Fibroblast of villous mesenchyme (primary cell): ENCODE data around the gene GSTO1. TPM values are rescaled to one million over a fixed set of nuclear protein-coding genes. Genes with fewer than 3 reads are reported as not detected.
A peak's percentile ranks its signal among the peaks of the same experiment; 100 is the strongest.

Experiments
- DNase-seq: peaks from one replicate; pipeline ENCODE4 v3.0.0-alpha.2; 2010; ENCODE audit warnings: low read depth
- H3K4me3 ChIP-seq: 2 replicates; pipeline ENCODE4 v1.5.1; 2011; ENCODE audit warnings: low read depth, mild to moderate bottlenecking, low read length
- total RNA-seq: library from RNA; depleted of rRNA; stranded (reverse); fragments of >200 nt; gene quantifications from 2 replicates; pipeline ENCODE4 v1.2.3, GENCODE V29; 2012
- TF ChIP-seq, protein P1 (sequence below): IDR thresholded peaks from 2 replicates; pipeline ENCODE4 v1.5.1; 2012; ENCODE audit warnings: low read depth, mild to moderate bottlenecking, low read length; ENCODE audit not compliant: insufficient read depth

GSTO1 gene
- total RNA-seq, 1 donor, result 156 TPM

DNA sequence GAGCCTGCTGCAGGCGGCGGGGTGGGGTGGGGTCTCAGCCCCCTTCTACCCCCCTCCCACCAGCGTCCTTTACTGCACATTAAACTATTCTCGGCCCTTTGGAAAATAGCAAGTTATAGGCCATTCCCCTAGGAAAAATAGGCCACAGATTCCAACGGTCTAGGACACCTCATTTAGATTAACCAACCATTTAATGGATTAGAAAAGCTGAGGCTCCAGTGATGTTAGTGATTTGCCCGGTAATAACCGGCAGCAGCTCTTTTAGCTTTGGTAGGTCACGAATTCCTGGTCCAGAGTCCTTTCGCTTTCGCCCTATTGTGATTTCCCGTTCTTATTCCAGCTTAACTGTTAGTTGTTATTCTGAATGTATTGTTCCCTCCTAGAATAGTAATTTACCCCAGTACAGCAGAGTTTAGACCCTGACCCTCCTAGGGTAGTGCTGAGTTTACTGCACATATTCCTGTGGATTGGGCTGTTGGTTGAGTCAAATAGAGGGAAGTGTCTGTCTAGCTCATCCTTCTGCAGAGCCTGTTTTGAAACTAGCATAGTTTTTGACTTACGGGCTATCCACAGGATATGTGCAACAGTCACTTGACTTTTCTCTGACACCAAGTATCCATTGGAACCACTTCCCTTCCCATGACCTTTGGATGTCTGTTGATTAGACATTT lies 754 bp downstream of the GSTO1 start:
- DNase-seq, result peak; percentile 90
- H3K4me3 ChIP-seq, result peak overlapping the region; percentile 82
- TF ChIP-seq, protein P1, sequence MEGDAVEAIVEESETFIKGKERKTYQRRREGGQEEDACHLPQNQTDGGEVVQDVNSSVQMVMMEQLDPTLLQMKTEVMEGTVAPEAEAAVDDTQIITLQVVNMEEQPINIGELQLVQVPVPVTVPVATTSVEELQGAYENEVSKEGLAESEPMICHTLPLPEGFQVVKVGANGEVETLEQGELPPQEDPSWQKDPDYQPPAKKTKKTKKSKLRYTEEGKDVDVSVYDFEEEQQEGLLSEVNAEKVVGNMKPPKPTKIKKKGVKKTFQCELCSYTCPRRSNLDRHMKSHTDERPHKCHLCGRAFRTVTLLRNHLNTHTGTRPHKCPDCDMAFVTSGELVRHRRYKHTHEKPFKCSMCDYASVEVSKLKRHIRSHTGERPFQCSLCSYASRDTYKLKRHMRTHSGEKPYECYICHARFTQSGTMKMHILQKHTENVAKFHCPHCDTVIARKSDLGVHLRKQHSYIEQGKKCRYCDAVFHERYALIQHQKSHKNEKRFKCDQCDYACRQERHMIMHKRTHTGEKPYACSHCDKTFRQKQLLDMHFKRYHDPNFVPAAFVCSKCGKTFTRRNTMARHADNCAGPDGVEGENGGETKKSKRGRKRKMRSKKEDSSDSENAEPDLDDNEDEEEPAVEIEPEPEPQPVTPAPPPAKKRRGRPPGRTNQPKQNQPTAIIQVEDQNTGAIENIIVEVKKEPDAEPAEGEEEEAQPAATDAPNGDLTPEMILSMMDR, result no peak

DNA sequence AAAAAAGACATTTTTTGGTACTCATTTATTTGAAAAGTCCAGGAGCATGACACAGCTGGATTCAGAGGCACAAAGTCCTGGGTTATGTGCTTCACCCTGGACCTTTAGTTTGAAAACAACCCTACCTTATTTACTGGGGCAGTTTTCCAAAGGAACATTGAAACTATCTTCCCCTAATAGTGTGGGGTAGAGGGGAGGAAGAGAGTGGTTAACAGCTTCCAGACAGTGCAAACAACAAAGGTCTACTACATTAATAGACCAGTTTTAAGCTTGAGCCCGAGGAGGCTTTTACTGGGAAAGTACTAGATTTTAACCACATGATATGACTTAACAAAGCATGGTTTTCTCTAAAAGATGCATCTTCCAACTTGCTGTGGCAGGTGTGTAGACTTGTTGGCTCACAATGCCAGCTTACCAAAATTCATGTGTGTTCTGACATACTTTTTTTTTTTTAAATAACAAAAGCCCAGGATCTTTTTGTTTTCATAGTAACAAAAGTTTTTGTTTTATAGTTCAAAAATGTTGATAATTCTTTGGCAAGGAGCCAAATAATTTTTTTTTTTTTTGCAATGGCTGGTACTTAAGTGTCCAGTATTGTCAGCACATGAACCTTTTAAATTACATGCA lies 1.8 kb downstream of the GSTO1 start:
- peak; percentile 32 for DNase-seq
- peak overlapping the region; percentile 82 for H3K4me3 ChIP-seq
- TF ChIP-seq, protein P1, result no peak

DNA sequence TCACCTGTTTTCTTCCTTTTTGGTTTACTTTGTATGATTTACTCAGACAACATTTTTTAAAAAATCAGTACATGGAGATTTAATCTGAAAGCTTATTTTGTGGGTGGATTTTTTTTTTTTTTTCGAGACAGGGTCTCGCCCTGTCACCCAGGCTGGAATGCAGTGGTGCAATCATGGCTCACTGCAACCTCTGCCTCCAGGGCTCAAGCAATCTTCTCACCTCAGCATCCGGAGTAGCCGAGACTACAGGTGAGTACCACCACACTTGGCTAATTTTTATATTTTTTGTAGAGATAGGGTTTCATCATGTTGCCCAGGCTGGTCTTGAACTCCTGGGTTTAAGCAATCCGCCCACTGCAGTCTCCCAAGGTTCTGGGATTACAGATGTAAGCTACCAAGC lies 2.5 kb downstream of the GSTO1 start:
- no peak for DNase-seq
- TF ChIP-seq, protein P1, result no peak
- no peak overlapping the region for H3K4me3 ChIP-seq

DNA sequence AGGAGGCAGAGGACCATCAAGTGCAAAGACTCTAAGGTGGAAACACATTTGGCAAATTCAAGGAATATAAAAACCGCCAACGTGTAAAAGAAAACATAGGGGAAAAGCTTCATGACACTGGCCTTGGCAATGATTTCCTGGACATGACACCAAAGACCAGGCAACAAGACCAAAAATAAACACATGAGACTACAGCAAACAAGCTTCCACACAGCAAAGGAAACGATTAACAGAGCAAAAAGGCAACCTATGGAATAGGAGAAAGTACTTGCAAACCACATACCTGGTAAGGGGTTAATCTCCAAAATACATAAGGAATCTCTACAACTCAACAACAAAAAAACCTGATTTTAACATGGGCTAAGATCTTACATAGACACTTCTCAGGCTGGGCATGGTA lies 3.5 kb downstream of the GSTO1 start:
- TF ChIP-seq, protein P1, result no peak
- DNase-seq, result no peak
- H3K4me3 ChIP-seq, result no peak overlapping the region

DNA sequence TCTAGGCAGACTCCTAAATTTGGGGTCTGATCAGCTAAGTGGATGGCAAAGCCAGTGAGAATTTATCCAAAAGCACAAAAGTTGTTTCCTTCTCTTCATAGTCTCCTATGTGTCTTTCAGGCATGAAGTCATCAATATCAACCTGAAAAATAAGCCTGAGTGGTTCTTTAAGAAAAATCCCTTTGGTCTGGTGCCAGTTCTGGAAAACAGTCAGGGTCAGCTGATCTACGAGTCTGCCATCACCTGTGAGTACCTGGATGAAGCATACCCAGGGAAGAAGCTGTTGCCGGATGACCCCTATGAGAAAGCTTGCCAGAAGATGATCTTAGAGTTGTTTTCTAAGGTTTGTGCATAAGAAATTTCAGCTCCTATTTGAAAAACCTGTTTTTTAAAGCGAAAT lies 4.8 kb downstream of the GSTO1 start:
- H3K4me3 ChIP-seq, result no peak overlapping the region
- no peak for DNase-seq
- TF ChIP-seq, protein P1, result no peak

DNA sequence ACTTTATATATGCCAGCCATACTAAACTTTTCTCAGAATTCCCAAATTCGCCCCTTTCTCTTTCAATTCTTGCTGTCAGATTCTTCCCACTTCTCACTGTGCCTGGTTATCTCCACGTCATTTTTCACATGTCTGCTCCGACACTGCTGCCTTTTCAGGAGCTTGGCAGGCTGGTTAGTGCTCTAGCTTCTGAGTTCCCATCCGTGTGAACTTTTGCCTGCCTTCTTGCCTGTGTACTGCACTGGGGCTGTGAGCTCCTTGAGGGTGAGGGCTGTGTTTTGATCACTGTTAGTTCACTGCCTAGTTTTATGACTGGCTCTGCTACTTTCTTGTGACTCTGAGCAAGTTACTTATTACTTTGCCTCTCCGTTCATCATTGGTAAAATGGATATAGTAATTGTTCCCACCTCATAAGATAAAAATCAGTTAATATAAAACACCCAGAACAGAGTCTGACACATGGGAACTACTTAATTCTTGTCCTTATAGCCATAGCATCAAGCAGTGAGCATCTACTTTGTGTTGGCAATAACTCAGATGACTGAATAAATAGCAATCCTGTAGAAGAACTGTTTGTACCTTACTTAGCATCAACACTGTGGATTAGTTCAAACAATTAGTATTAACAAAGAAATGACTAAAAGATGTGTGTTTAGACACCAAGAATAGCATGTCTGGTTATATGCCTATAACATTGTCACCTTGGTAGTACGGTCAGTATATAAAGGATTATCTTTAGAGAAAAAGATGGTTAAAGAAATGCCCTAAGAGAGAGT lies 5.5 kb downstream of the GSTO1 start:
- peak; percentile 35 for DNase-seq

More for the DNA sequence above, 5.5 kb downstream of the GSTO1 start:
- TF ChIP-seq, protein P1, result no peak
- no peak overlapping the region for H3K4me3 ChIP-seq
